IPS DF 6.9 (cell line): ENCODE results near the gene HDAC1.
"Not testable (repeated sequence)": the region's sequence is repeated elsewhere in the genome, so short reads cannot be mapped to it uniquely, and the experiment has no call there.

Experiments
- DNase-seq: peaks from one replicate; pipeline ENCODE4 v3.0.0-alpha.2; 2013; ENCODE audit warnings: low read depth, low spot score
- H3K27ac ChIP-seq: one replicate; pipeline ENCODE4 v1.5.1; 2013; ENCODE audit warnings: low read length, control low read depth
- H3K27me3 ChIP-seq: 2 replicates; pipeline ENCODE4 v1.6.1; 2013; ENCODE audit warnings: mild to moderate bottlenecking, low read length; ENCODE audit not compliant: control insufficient read depth, insufficient read depth
- H3K36me3 ChIP-seq: 2 replicates; pipeline ENCODE4 v1.6.1; 2013; ENCODE audit warnings: low read length; ENCODE audit not compliant: control insufficient read depth, insufficient read depth
- H3K4me1 ChIP-seq: 2 replicates; pipeline ENCODE4 v1.6.1; 2013; ENCODE audit warnings: low read length; ENCODE audit not compliant: control insufficient read depth, insufficient read depth
- H3K4me3 ChIP-seq: 2 replicates; pipeline ENCODE4 v1.5.1; 2013; ENCODE audit warnings: mild to moderate bottlenecking, low read length
- H3K9me3 ChIP-seq: 2 replicates; pipeline ENCODE4 v1.6.1; 2013; ENCODE audit warnings: low read length, inconsistent platforms; ENCODE audit not compliant: control insufficient read depth, insufficient read depth
- WGBS: extraction: QIAGEN DNeasy Blood & Tissue Kit; methylation state at CpG from one replicate; pipeline ENCODE4 v1.1.7; 2013; ENCODE audit warnings: mixed read lengths, missing lambda C conversion rate; ENCODE audit not compliant: insufficient read length, insufficient coverage; 5-methylcytosine and 5-hydroxymethylcytosine counted together

HDAC1 gene

GRCh38 chr1:32256473-32257226 is 35.2 kb upstream of the HDAC1 start:
- Histone ChIP-seq H3K9me3 (no peaks in the 10 kb centered on the region), H3K4me3 (no peak overlapping the region), H3K27ac (no peak overlapping the region), H3K27me3 (no peaks in the 10 kb centered on the region), H3K36me3 (no peaks in the 10 kb centered on the region), H3K4me1 (peaks cover 1% of the 10 kb centered on the region; the same call in 1 of the 2 replicates)
- DNase-seq: no peak
- WGBS: 100% methylated on average over 2 of the region's 9 CpGs

DNA sequence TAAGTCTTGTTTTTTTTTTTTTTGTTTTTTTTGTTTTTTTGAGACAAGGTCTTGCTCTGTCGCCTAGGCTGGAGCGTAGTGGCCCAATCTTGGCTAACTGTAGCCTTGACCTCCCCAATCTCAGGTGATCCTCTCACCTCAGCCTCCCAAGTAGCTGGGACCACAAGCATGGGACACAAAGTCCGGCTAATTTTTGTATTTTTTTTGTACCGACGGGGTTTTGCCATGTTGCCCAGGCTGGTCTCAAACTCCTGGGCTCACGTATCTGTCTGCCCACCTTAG is 34.7 kb upstream of the HDAC1 start:
- Histone ChIP-seq H3K4me1 (no peaks in the 10 kb centered on the region), H3K4me3 (no peak overlapping the region), H3K36me3 (no peaks in the 10 kb centered on the region), H3K27me3 (no peaks in the 10 kb centered on the region), H3K27ac (no peak overlapping the region), H3K9me3 (no peaks in the 10 kb centered on the region)
- DNase-seq: no peak
- WGBS: no CpG with 5 or more reads among the region's 6 CpGs

- H3K36me3 ChIP-seq, H3K4me3 ChIP-seq, DNase-seq, H3K27me3 ChIP-seq, H3K27ac ChIP-seq, H3K4me1 ChIP-seq, H3K9me3 ChIP-seq: not testable (repeated sequence)
- WGBS: no CpG with 5 or more reads among the region's 4 CpGs
Measured at GRCh38 chr1:32263236-32263593, 28.7 kb upstream of the HDAC1 start.

- no peak overlapping the region for H3K4me3 ChIP-seq
- H3K27ac ChIP-seq: no peak overlapping the region
- H3K36me3 ChIP-seq: no peaks in the 10 kb centered on the region
- DNase-seq: no peak
- no peaks in the 10 kb centered on the region for H3K27me3 ChIP-seq
- no CpG with 5 or more reads among the region's 4 CpGs for WGBS
- H3K4me1 ChIP-seq: no peaks in the 10 kb centered on the region
- no peaks in the 10 kb centered on the region for H3K9me3 ChIP-seq
Measured at GRCh38 chr1:32263744-32264143, 28.1 kb upstream of the HDAC1 start.

- no CpG with 5 or more reads among the region's 9 CpGs for WGBS
- no peaks in the 10 kb centered on the region for H3K4me1 ChIP-seq
- H3K36me3 ChIP-seq: no peaks in the 10 kb centered on the region
- DNase-seq: no peak
- H3K4me3 ChIP-seq: no peak overlapping the region
- H3K27me3 ChIP-seq: no peaks in the 10 kb centered on the region
- no peak overlapping the region for H3K27ac ChIP-seq
- H3K9me3 ChIP-seq: no peaks in the 10 kb centered on the region
Measured at GRCh38 chr1:32265846-32266245, 26.0 kb upstream of the HDAC1 start.

DNA sequence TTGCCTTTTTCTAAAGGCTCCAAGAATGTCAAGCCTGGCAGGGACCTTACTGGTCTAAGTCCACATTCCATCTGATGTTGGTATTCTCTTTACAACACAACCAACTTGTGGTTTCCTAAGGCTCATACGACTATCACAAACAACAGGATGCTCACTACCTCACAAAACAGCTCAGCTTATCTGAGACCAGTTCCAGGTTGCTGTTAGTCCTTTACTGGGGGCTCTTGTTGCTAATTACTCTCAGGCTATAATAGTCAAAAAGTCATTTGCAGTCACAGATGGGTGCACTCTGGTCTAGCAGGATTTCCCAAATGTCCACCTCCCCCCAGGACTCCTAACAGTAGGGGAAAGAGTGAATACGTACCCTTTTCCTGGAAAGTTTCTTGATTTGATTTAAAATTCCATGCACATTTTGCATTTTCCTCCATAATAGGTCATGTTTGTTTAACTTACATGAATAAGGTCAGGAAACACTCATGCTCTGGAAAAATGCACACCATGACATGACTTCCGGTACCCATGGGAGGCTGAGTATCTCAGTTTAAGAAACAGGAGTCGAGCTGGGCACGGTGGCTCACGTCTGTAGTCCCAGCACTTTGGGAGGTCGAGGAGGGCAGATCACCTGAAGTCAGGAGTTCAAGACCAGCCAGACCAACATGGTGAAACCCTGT is 24.8 kb upstream of the HDAC1 start:
- H3K27me3 ChIP-seq: no peaks in the 10 kb centered on the region
- H3K4me1 ChIP-seq: no peaks in the 10 kb centered on the region
- no peak overlapping the region for H3K4me3 ChIP-seq
- H3K36me3 ChIP-seq: no peaks in the 10 kb centered on the region
- H3K9me3 ChIP-seq: no peaks in the 10 kb centered on the region
- H3K27ac ChIP-seq: no peak overlapping the region
- no CpG with 5 or more reads among the region's 7 CpGs for WGBS
- no peak for DNase-seq

GRCh38 chr1:32269744-32270143 is 22.1 kb upstream of the HDAC1 start:
- H3K27ac ChIP-seq: no peak overlapping the region
- no peaks in the 10 kb centered on the region for H3K9me3 ChIP-seq
- H3K27me3 ChIP-seq: no peaks in the 10 kb centered on the region
- H3K4me1 ChIP-seq: peaks cover 5% of the 10 kb centered on the region; the same call in 1 of the 2 replicates
- no peaks in the 10 kb centered on the region for H3K36me3 ChIP-seq
- no peak overlapping the region for H3K4me3 ChIP-seq
- DNase-seq: no peak

DNA sequence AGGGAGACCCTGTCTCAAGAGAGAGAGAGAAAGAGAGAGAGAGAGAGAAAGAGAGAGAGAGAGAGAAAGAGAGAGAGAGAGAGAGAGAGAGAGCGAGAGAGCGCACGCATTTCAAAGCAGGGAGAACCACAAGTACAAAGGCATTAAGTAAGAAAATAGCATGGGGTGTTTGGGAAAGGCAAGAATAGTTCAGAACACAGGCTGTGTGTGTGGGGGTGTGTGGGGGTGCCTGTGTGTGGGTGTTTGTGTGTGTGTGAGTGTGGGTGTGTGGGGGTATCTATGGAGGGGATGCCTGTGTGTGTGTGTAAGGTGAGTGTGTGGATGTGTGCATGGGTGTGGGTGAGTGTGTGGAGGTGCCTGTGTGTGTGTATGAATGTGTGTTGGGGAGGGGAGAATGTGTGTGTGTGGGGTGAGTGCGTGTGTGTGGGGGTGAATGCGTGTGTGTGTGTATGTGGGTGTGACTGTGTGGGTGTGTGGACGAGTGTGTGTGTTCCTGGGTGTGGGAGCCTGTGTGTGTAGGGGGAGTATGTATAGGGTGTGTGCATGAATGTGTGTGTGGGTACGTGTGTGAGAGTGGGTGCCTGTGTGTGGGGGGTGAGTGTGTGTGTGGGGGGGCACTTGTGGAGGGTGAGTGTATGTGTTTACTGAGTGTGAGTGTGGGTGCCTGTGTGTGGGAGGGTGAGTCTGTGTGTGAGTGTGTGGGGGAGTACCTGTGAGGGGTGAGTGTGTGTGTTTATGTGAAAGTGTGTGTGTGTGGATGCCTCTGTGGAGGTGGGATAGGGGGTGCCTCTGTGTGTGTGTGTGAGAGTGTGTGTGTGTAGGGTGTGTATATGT is 19.1 kb upstream of the HDAC1 start:
- no peak overlapping the region for H3K4me3 ChIP-seq

DNA sequence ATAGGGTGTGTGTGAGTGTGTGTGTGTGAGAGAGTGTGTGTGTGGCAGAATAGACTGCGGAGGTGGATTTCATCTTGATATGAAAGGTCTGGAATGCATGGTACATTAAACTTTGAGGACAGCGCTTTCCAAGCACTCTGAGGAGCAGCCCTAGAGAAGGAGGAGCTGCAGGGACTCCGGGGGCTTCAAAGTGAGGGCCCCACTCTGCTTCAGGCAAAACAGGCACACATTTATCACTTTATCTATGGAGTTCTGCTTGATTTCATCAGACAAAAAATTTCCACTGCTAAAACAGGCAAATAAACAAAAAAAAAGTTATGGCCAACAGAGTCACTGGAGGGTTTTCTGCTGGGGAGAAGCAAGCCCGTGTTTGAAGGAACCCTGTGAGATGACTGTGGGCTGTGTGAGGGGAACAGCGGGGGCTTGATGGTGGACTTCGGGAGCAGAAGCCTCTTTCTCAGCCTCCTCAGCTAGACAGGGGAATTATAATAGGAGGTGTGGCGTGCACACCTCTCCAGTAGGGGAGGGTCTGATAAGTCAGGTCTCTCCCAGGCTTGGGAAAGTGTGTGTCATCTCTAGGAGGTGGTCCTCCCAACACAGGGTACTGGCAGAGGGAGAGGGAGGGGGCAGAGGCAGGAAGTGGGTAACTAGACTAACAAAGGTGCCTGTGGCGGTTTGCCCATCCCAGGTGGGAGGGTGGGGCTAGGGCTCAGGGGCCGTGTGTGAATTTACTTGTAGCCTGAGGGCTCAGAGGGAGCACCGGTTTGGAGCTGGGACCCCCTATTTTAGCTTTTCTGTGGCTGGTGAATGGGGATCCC is 18.3 kb upstream of the HDAC1 start:
- Histone ChIP-seq H3K4me1 (peaks cover 7% of the 10 kb centered on the region), H3K27ac (no peak overlapping the region), H3K4me3 (no peak overlapping the region; the same call in 1 of the 2 replicates), H3K27me3 (no peaks in the 10 kb centered on the region), H3K36me3 (0 out of 2 replicates have a peak, but pooled peaks cover 4% of the 10 kb centered on the region), H3K9me3 (no peaks in the 10 kb centered on the region)
- DNase-seq: peak; percentile 80
- 100% methylated on average over 1 of the region's 10 CpGs for WGBS

More for the DNA sequence above, 19.1 kb upstream of the HDAC1 start:
- WGBS: 100% methylated on average over 4 of the region's 7 CpGs
- H3K27me3 ChIP-seq: no peaks in the 10 kb centered on the region
- no peak overlapping the region for H3K27ac ChIP-seq
- peaks cover 7% of the 10 kb centered on the region for H3K4me1 ChIP-seq
- no peak for DNase-seq
- no peaks in the 10 kb centered on the region for H3K9me3 ChIP-seq
- H3K36me3 ChIP-seq: 0 out of 2 replicates have a peak, but pooled peaks cover 4% of the 10 kb centered on the region
